Stimulated activated CD4-positive, alpha-beta T cell treated with anti-CD3 and anti-CD28 coated beads, TNF-alpha, amount 100 ng/mL, for 1 hour (primary cell): ENCODE data around the gene RAPH1.
"Not testable (repeated sequence)": the region's sequence is repeated elsewhere in the genome, so short reads cannot be mapped to it uniquely, and the experiment has no call there.

Source experiments
- DNase-seq, 3 donors: peaks; one replicate each; pipeline ENCODE4 v3.0.0-alpha.2; 2020; ENCODE audit warnings: low read depth in 3 of 3, low spot score in 1 of 3

Gene RAPH1

DNA sequence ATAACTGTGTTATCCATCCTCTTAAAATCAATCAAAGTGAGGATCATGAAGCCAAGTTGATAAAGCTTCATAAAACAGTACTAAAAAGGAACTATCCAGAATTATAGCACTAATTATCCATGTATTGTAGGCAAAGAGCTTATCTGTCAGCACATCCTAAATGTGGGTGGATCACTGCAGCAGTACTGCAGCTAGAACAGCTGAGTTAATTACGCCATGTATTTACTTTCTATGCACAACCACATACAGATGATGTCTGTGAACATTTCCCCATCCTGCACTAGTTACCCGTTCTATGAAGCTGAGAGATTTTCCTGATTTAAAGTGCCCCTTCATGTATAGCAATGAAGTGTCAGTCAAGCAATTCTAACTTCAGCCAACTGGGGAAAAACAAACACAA is 96.6 kb downstream of the RAPH1 start:
- no peak for DNase-seq

DNA sequence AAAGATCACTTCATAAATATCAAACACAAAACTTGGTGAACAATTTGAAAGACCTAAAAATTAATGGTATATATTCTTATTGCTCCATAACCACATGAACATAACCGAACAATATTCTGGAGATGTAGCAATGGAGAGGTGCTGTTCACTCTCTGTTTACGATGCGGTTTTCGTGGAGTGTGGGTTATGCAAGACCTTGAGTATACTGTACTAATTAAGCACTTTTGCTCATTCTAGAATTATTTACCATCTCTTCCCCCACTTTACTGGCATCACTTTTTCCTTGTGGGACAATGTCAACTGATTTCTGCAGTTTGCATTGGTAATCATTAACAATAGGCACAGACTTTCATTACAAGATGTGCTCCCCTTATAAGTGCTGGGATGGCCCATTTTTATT is 97.6 kb downstream of the RAPH1 start:
- DNase-seq: no peak

GRCh38 chr2:203436496-203436895 is 98.6 kb downstream of the RAPH1 start:
- no peak for DNase-seq

GRCh38 chr2:203432811-203433210 is 102.3 kb downstream of the RAPH1 start:
- DNase-seq: no peak

- no peak for DNase-seq
These were observed 103.5 kb downstream of the RAPH1 start for GRCh38 chr2:203431391-203432185.

GRCh38 chr2:203429643-203430042 is 105.5 kb downstream of the RAPH1 start:
- not testable (repeated sequence) for DNase-seq

DNA sequence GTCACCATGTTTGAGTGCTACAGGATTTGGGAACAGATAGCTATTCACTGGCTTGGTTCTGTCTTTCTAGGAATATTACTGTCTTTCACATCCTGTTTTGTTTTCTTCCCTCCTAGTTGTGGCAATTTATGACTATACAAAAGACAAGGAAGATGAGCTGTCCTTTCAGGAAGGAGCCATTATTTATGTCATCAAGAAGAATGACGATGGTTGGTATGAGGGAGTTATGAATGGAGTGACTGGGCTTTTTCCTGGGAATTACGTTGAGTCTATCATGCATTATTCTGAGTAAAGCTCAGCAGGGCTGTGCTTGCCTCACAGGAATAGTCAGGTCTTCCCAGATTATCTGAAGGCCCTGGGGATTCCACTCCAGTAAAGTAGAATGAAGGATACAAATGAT is 108.0 kb downstream of the RAPH1 start:
- no peak for DNase-seq

- DNase-seq: no peak
These were observed 116.8 kb downstream of the RAPH1 start for GRCh38 chr2:203418271-203418670.

GRCh38 chr2:203413796-203414195 is 121.3 kb downstream of the RAPH1 start:
- DNase-seq: no peak

DNA sequence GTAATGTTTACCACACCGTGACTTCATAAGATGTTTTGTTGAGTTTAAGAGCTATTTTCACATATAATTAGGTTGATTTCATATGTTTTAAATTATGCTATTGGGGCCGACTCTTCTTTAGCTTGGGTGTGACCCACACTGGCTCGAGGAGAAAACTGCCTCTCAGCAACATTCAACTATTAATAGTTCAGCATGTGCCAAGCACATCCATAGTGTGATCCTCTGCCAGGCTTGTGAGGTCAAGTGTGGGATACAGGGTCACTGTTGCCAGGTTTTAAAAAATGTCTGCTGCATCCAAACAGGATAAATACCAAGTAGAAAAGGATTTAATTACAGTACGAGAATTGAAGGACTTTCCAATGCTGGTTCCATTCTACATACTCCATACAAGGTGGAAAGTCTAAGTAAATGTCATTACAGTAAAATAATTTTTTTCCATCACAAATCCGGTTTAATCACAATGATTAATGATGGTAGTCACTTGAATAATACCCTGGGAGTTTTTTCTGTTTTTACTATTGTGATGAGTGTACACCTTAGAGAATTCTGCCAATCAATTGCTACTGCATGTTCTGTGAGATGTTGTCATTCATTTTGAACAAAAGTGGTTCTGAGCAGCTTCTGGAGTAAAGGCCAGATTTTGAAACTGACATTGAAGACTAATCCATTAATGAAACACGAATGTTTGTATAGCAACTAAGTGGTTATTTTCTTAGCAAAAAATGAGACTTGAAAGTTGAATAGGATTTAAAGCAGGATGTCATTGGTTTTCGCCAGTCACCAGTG is 122.4 kb downstream of the RAPH1 start:
- DNase-seq: no peak

GRCh38 chr2:203407496-203407895 is 127.6 kb downstream of the RAPH1 start:
- no peak for DNase-seq

GRCh38 chr2:203404996-203405395 is 130.1 kb downstream of the RAPH1 start:
- DNase-seq: no peak

DNA sequence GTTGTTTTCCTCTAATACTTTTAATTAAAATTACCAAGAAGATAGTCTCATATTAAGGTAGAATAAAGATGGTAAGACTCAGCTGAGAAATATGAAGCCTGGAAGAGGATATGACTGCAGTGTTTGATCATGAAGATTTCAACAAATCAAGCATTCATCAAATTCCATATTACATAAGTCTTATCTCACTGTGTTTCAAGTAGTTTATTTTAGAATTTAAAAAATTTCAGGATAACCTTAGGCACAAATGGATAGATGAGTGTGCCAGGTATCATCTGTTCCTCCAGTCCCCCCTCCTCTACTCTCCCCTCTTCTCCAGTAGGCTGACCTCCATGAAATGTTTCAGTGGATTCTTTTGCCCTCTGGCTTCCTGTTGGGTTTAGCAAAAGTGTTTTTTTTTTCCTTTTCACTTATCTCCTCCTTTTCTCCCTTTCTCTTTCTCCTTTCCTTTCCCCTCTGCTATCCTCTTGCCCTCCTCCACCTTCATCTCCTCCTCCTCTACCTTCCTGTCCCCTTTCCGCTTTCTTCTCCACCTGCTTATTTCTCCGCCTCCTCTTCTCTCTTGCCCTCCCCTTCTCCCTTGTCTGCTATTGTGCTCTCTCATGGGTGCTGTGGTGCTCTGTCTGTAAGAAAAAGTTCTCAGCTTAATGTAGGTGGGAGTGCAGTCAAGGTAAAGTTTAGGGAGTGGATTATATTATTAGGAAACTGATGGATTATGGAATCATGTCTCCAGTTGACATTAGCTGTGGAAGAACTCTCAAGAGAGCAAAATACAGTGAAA is 134.1 kb downstream of the RAPH1 start:
- DNase-seq: no peak

DNA sequence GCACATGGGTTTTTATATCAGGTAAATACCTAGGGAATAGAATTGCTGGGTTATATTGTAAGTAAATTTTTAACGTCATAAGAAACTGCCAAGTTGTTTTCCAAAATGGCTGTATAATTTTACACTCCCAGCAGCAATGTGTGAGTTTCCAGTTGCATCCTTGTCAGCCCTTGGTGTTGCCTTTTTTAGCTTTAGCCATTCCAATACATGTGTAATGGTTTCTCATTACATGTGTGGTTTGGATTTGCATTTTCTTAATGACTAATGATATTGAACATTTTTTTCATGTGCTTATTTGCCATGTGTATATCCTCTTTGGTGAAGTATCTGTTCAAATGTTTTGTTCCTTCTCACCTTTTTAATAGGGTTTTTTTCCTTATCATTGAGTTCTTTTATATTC is 136.1 kb downstream of the RAPH1 start:
- DNase-seq: no peak

DNA sequence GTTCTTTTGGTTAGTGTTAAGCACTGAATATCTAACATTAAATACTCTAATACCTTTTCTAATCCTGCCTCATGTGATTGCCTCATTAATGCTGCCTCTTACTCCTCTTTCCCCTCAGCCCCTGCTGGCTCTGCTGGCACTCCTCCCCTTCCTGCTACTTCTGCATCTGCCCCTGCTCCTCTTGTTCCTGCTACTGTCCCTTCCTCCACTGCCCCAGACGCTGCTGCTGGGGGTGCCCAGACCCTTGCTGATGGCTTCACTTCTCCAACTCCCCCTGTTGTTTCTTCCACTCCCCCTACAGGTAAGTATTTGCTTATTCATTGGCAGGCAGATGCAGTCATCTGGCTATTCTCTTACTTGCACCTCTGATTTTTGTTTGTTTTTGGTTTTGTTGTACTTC is 138.4 kb downstream of the RAPH1 start:
- DNase-seq: no peak

- DNase-seq: no peak
These were observed 139.2 kb downstream of the RAPH1 start for GRCh38 chr2:203395858-203396257.

GRCh38 chr2:203394519-203395227 is 140.4 kb downstream of the RAPH1 start:
- no peak for DNase-seq

GRCh38 chr2:203388153-203388552 is 146.9 kb downstream of the RAPH1 start:
- not testable (repeated sequence) for DNase-seq

DNA sequence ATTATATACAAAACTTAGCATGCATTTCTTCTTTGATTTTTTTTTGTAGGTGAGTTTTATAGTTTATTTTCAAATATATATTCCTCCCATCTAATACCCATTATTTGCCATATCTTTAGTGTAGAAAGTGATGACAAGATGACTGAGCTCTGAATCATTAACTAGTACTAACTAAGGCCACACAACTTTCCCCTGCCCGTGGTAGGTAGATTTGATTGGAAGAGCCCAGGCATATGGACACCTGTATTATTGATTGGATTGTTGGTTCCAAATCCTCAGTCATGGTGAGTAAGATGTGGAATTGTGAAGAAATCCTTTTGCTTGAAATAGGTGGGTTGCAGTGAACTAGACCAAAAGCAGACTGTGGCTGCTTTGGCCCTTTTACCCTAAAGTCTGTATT is 152.1 kb downstream of the RAPH1 start:
- DNase-seq: no peak

DNA sequence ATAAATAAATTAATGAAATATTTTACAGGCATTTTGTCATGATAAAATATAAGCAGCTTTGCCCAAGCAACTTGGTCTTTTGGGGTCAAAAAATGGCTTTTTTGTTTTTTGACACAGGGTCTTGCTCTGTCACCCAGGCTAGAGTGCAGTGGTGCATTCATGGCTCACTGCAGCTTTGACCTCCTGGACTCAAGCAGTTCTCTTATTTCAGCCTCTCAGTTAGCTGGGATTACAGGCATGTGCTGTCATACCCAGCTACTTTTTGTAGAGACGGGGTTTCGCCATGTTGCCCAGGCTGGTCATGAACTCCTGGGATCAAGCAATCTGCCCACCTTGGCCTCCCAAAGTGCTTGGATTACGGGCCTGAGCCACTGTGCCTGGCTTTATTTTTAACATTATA is 155.9 kb downstream of the RAPH1 start:
- no peak for DNase-seq

GRCh38 chr2:203376173-203376572 is 158.9 kb downstream of the RAPH1 start:
- DNase-seq: no peak
